Stimulated activated CD4-positive, alpha-beta T cell treated with anti-CD3 and anti-CD28 coated beads, Interleukin-12 subunit alpha, Interleukin-12 subunit beta, amount 100 ng/mL, for 24 hours (primary cell): ENCODE results near the gene SRC.

Experiments used
- DNase-seq, 2 experiments: peaks; one replicate each; pipeline ENCODE4 v3.0.0-alpha.2; 2020; ENCODE audit warnings: low read depth in 2 of 2

The SRC gene

GRCh38 chr20:37315021-37315451 lies 30.9 kb upstream of the SRC start:
- no peak for DNase-seq

GRCh38 chr20:37315452-37316110 lies 30.4 kb upstream of the SRC start:
- no peak for DNase-seq

- no peak for DNase-seq
Observed at GRCh38 chr20:37316116-37316774, 29.7 kb upstream of the SRC start.

GRCh38 chr20:37316775-37317170 lies 29.2 kb upstream of the SRC start:
- no peak for DNase-seq

- DNase-seq, result no peak
Observed at GRCh38 chr20:37317316-37317715, 28.6 kb upstream of the SRC start.

GRCh38 chr20:37317994-37318640 lies 27.8 kb upstream of the SRC start:
- DNase-seq, result no peak

GRCh38 chr20:37319151-37319671 lies 26.7 kb upstream of the SRC start:
- DNase-seq, result no peak

- no peak for DNase-seq
Observed at GRCh38 chr20:37323985-37324384, 22.0 kb upstream of the SRC start.

GRCh38 chr20:37325206-37325605 lies 20.7 kb upstream of the SRC start:
- no peak for DNase-seq

GRCh38 chr20:37326666-37327065 lies 19.3 kb upstream of the SRC start:
- no peak for DNase-seq

- no peak for DNase-seq
Observed at GRCh38 chr20:37327748-37328147, 18.2 kb upstream of the SRC start.

- DNase-seq, result no peak
Observed at GRCh38 chr20:37328149-37328945, 17.6 kb upstream of the SRC start.

- DNase-seq, result no peak
Observed at GRCh38 chr20:37329481-37330165, 16.3 kb upstream of the SRC start.

GRCh38 chr20:37330316-37330715 lies 15.6 kb upstream of the SRC start:
- DNase-seq, result no peak

GRCh38 chr20:37331060-37331857 lies 14.7 kb upstream of the SRC start:
- DNase-seq, result no peak

GRCh38 chr20:37333130-37333847 lies 12.7 kb upstream of the SRC start:
- DNase-seq, result no peak

- DNase-seq, result no peak
Observed at GRCh38 chr20:37333848-37334318, 12.1 kb upstream of the SRC start.

- no peak for DNase-seq
Observed at GRCh38 chr20:37334450-37334849, 11.5 kb upstream of the SRC start.

- DNase-seq, result no peak
Observed at GRCh38 chr20:37335642-37336368, 10.1 kb upstream of the SRC start.
